Measurements from ENCODE around the gene PARP3. TPM values are rescaled to one million over a fixed set of nuclear protein-coding genes. Genes with fewer than 3 reads are reported as not detected.

PARP3 gene
- polyA plus RNA-seq, 1 of the 3 experiments (the other 2 are of a cell fraction) = 31.1 TPM

DNA sequence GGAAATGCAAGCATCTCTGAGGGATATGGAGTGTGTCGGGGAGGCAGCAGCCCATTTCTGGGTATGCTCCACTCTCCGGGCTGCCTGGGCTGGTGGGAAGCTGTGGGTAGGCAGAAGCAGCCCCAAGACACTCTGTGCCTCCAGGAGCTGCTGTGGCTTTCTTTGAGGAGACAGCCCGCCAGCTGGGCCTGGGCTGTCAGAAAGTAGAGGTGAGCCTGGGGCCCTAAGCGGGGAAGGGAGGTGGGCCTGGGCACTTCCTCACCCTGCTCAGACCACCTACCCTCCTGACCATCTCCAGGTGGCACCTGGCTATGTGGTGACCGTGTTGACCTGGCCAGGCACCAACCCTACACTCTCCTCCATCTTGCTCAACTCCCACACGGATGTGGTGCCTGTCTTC is 42.9 kb downstream of the PARP3 start:
- no peak overlapping the region for H2AFZ ChIP-seq (ENCODE audit: low read depth)
- H3F3A ChIP-seq (replicated peaks; ENCODE audit: insufficient read depth) = peaks cover 28% of the 10 kb centered on the region
- no peak overlapping the region for H3K27ac ChIP-seq (ENCODE audit: low read depth in 2 of 2, low read length in 1 of 2)
- H3K9ac ChIP-seq = no peak overlapping the region
- no peaks in the 10 kb centered on the region for H3K9me3 ChIP-seq
- no peaks in the 10 kb centered on the region for H3K9me2 ChIP-seq
- H3K79me2 ChIP-seq (ENCODE audit: insufficient read depth) = peaks cover 37% of the 10 kb centered on the region
- H3K4me3 ChIP-seq (ENCODE audit: low read depth in 2 of 2, low read length in 1 of 2) = no peak overlapping the region
- CTCF ChIA-PET = interaction anchor here (0.6 to 4.8 kb wide), 7 partner anchors 10 to 159 kb away, joined by 3 to 45 read pairs (median 5); partner anchors contain the start of genes ABHD14A, ABHD14B and PARP3
- POLR2A ChIA-PET = interaction anchor here (0.7 to 1.3 kb wide), 2 partner anchors 16 to 170 kb away, joined by 3 to 4 read pairs; partner anchors contain the start of gene POC1A
- H3K4me2 ChIP-seq = no peak overlapping the region
- 93% methylated on average over 3 of the region's 6 CpGs for WGBS (ENCODE audit: low lambda C conversion rate)
- TF ChIP-seq, protein P1, sequence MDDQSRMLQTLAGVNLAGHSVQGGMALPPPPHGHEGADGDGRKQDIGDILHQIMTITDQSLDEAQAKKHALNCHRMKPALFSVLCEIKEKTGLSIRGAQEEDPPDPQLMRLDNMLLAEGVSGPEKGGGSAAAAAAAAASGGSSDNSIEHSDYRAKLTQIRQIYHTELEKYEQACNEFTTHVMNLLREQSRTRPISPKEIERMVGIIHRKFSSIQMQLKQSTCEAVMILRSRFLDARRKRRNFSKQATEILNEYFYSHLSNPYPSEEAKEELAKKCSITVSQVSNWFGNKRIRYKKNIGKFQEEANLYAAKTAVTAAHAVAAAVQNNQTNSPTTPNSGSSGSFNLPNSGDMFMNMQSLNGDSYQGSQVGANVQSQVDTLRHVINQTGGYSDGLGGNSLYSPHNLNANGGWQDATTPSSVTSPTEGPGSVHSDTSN (IDR thresholded peaks at IDR 0.05) = no peak
- TF ChIP-seq RCOR1 (IDR thresholded peaks at IDR 0.05; ENCODE audit: low read length) = no peak
- TF ChIP-seq, protein P2, sequence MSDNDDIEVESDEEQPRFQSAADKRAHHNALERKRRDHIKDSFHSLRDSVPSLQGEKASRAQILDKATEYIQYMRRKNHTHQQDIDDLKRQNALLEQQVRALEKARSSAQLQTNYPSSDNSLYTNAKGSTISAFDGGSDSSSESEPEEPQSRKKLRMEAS (IDR thresholded peaks at IDR 0.05; ENCODE audit: low read depth) = no peak
- TF ChIP-seq, protein P3, sequence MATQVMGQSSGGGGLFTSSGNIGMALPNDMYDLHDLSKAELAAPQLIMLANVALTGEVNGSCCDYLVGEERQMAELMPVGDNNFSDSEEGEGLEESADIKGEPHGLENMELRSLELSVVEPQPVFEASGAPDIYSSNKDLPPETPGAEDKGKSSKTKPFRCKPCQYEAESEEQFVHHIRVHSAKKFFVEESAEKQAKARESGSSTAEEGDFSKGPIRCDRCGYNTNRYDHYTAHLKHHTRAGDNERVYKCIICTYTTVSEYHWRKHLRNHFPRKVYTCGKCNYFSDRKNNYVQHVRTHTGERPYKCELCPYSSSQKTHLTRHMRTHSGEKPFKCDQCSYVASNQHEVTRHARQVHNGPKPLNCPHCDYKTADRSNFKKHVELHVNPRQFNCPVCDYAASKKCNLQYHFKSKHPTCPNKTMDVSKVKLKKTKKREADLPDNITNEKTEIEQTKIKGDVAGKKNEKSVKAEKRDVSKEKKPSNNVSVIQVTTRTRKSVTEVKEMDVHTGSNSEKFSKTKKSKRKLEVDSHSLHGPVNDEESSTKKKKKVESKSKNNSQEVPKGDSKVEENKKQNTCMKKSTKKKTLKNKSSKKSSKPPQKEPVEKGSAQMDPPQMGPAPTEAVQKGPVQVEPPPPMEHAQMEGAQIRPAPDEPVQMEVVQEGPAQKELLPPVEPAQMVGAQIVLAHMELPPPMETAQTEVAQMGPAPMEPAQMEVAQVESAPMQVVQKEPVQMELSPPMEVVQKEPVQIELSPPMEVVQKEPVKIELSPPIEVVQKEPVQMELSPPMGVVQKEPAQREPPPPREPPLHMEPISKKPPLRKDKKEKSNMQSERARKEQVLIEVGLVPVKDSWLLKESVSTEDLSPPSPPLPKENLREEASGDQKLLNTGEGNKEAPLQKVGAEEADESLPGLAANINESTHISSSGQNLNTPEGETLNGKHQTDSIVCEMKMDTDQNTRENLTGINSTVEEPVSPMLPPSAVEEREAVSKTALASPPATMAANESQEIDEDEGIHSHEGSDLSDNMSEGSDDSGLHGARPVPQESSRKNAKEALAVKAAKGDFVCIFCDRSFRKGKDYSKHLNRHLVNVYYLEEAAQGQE (IDR thresholded peaks at IDR 0.05; ENCODE audit: low read depth, low read length) = no peak
- no peak for TF ChIP-seq MXI1 (IDR thresholded peaks at IDR 0.05; ENCODE audit: low read depth, low read length)
- TF ChIP-seq FOXM1 (IDR thresholded peaks at IDR 0.05; ENCODE audit: low read depth) = no peak
- TF ChIP-seq, protein P4, sequence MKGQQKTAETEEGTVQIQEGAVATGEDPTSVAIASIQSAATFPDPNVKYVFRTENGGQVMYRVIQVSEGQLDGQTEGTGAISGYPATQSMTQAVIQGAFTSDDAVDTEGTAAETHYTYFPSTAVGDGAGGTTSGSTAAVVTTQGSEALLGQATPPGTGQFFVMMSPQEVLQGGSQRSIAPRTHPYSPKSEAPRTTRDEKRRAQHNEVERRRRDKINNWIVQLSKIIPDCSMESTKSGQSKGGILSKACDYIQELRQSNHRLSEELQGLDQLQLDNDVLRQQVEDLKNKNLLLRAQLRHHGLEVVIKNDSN (IDR thresholded peaks at IDR 0.05; ENCODE audit: borderline replicate concordance, low read depth) = no peak
- no peak for TF ChIP-seq RXRA (IDR thresholded peaks at IDR 0.05; ENCODE audit: borderline replicate concordance, low read depth)
- TF ChIP-seq JUND (IDR thresholded peaks at IDR 0.05) = no peak
- no peak for TF ChIP-seq YY1 (IDR thresholded peaks at IDR 0.05; ENCODE audit: low read depth)
- H3K36me3 ChIP-seq (replicated peaks in 1 of 2; ENCODE audit: control insufficient read depth in 1 of 2, insufficient read depth in 2 of 2, low read length in 1 of 2) = peaks cover 0 to 4% of the 10 kb centered on the region in 2 experiments
- H3K27me3 ChIP-seq (ENCODE audit: insufficient read depth) = no peaks in the 10 kb centered on the region
- no peak for DNase-seq
- no peaks in the 10 kb centered on the region for H4K20me1 ChIP-seq (ENCODE audit: insufficient read depth)
- H3K4me1 ChIP-seq (ENCODE audit: control insufficient read depth in 1 of 2, insufficient read depth in 2 of 2, low read depth in 1 of 2, low read length in 1 of 2) = peaks cover 5 to 23% of the 10 kb centered on the region in 2 experiments; a peak in 3 of 4 replicates

Measured in SK-N-SH (cell line).